ENCODE results near the gene PIK3R1. TPM values are rescaled to one million over a fixed set of nuclear protein-coding genes. Genes with fewer than 3 reads are reported as not detected.
A peak's percentile ranks its signal among the peaks of the same experiment; 100 is the strongest.

Gene PIK3R1
- total RNA-seq, 2 experiments from 2014 or later: 75.6 to 97.0 TPM

- H3K27me3 Mint-ChIP-seq: no peaks in the 10 kb centered on the region
- H3K4me3 Mint-ChIP-seq: peak overlapping the region; percentile 77
- peaks cover 89% of the 10 kb centered on the region for H3K4me1 Mint-ChIP-seq
- peak overlapping the region; percentile 94 for H3K27ac Mint-ChIP-seq
- CTCF ChIA-PET: interaction anchor here (0.8 to 1.7 kb wide), 8 partner anchors 11 to 173 kb away, joined by 3 to 5 read pairs (median 4); no protein-coding TSS in a partner anchor
- H3K9me3 Mint-ChIP-seq: no peaks in the 10 kb centered on the region
- DNase-seq: peak; percentile 64
- POLR2A ChIA-PET: no interaction called here
- peaks cover 48% of the 10 kb centered on the region for H3K36me3 Mint-ChIP-seq (ENCODE audit: low read depth)
Measured at GRCh38 chr5:68287976-68288706, 72.6 kb downstream of the PIK3R1 start.

- POLR2A ChIA-PET: no interaction called here
- CTCF ChIA-PET: interaction anchor here (0.8 to 1.7 kb wide), 6 partner anchors 10 to 134 kb away, joined by 3 to 4 read pairs (median 4); no protein-coding TSS in a partner anchor
- Mint-ChIP-seq H3K36me3 (ENCODE audit: low read depth) (peaks cover 46% of the 10 kb centered on the region), H3K4me1 (peaks cover 84% of the 10 kb centered on the region), H3K4me3 (peak overlapping the region; percentile 77), H3K9me3 (no peaks in the 10 kb centered on the region), H3K27me3 (no peaks in the 10 kb centered on the region), H3K27ac (peak overlapping the region; percentile 88)
- no peak for DNase-seq
Measured at GRCh38 chr5:68288707-68289134, 73.2 kb downstream of the PIK3R1 start.

GRCh38 chr5:68289498-68289897 is 73.9 kb downstream of the PIK3R1 start:
- ChIA-PET CTCF (no interaction called here), POLR2A (no interaction called here)
- H3K27me3 Mint-ChIP-seq: no peaks in the 10 kb centered on the region
- H3K9me3 Mint-ChIP-seq: no peaks in the 10 kb centered on the region
- peak overlapping the region; percentile 71 for H3K27ac Mint-ChIP-seq
- peaks cover 76% of the 10 kb centered on the region for H3K4me1 Mint-ChIP-seq
- H3K36me3 Mint-ChIP-seq (ENCODE audit: low read depth): peaks cover 46% of the 10 kb centered on the region
- no peak for DNase-seq
- H3K4me3 Mint-ChIP-seq: peak overlapping the region; percentile 77

GRCh38 chr5:68290260-68290674 is 74.7 kb downstream of the PIK3R1 start:
- Mint-ChIP-seq H3K4me1 (peaks cover 69% of the 10 kb centered on the region), H3K27ac (no peak overlapping the region), H3K9me3 (no peaks in the 10 kb centered on the region), H3K27me3 (no peaks in the 10 kb centered on the region), H3K4me3 (no peak overlapping the region), H3K36me3 (ENCODE audit: low read depth) (peaks cover 49% of the 10 kb centered on the region)
- POLR2A ChIA-PET: no interaction called here
- no peak for DNase-seq
- CTCF ChIA-PET: no interaction called here

- ChIA-PET POLR2A (no interaction called here), CTCF (no interaction called here)
- Mint-ChIP-seq H3K4me3 (no peak overlapping the region), H3K27me3 (no peaks in the 10 kb centered on the region), H3K9me3 (no peaks in the 10 kb centered on the region), H3K36me3 (ENCODE audit: low read depth) (peaks cover 50% of the 10 kb centered on the region), H3K27ac (no peak overlapping the region), H3K4me1 (peaks cover 63% of the 10 kb centered on the region)
- no peak for DNase-seq
Measured at GRCh38 chr5:68290847-68291246, 75.3 kb downstream of the PIK3R1 start.

- H3K4me1 Mint-ChIP-seq: peaks cover 49% of the 10 kb centered on the region
- H3K27me3 Mint-ChIP-seq: no peaks in the 10 kb centered on the region
- H3K9me3 Mint-ChIP-seq: no peaks in the 10 kb centered on the region
- H3K27ac Mint-ChIP-seq: peak overlapping the region; percentile 31
- POLR2A ChIA-PET: no interaction called here
- DNase-seq: no peak
- CTCF ChIA-PET: no interaction called here
- no peak overlapping the region for H3K4me3 Mint-ChIP-seq
- H3K36me3 Mint-ChIP-seq (ENCODE audit: low read depth): peaks cover 63% of the 10 kb centered on the region
Measured at GRCh38 chr5:68292316-68292715, 76.8 kb downstream of the PIK3R1 start.

- H3K9me3 Mint-ChIP-seq: no peaks in the 10 kb centered on the region
- DNase-seq: no peak
- H3K27me3 Mint-ChIP-seq: no peaks in the 10 kb centered on the region
- H3K4me3 Mint-ChIP-seq: no peak overlapping the region
- H3K27ac Mint-ChIP-seq: no peak overlapping the region
- peaks cover 21% of the 10 kb centered on the region for H3K4me1 Mint-ChIP-seq
- POLR2A ChIA-PET: no interaction called here
- CTCF ChIA-PET: interaction anchor here (1.3 kb wide), 1 partner anchor 9 kb away, joined by 4 read pairs; no protein-coding TSS in a partner anchor
- peaks cover 73% of the 10 kb centered on the region for H3K36me3 Mint-ChIP-seq (ENCODE audit: low read depth)
Measured at GRCh38 chr5:68295772-68296171, 80.2 kb downstream of the PIK3R1 start.

- no peaks in the 10 kb centered on the region for H3K9me3 Mint-ChIP-seq
- ChIA-PET POLR2A (no interaction called here), CTCF (interaction anchor here (0.8 to 1.2 kb wide), 3 partner anchors 10 to 83 kb away, joined by 3 to 4 read pairs (median 3); no protein-coding TSS in a partner anchor)
- H3K27me3 Mint-ChIP-seq: no peaks in the 10 kb centered on the region
- DNase-seq: no peak
- H3K4me1 Mint-ChIP-seq: peaks cover 16% of the 10 kb centered on the region
- peaks cover 73% of the 10 kb centered on the region for H3K36me3 Mint-ChIP-seq (ENCODE audit: low read depth)
- H3K27ac Mint-ChIP-seq: no peak overlapping the region
- no peak overlapping the region for H3K4me3 Mint-ChIP-seq
Measured at GRCh38 chr5:68296895-68297294, 81.3 kb downstream of the PIK3R1 start.

GRCh38 chr5:68297656-68298055 is 82.1 kb downstream of the PIK3R1 start:
- no peak overlapping the region for H3K4me3 Mint-ChIP-seq
- CTCF ChIA-PET: interaction anchor here (0.8 to 1.2 kb wide), 3 partner anchors 11 to 82 kb away, joined by 3 to 4 read pairs (median 3); no protein-coding TSS in a partner anchor
- H3K36me3 Mint-ChIP-seq (ENCODE audit: low read depth): peaks cover 72% of the 10 kb centered on the region
- no peak for DNase-seq
- peaks cover 11% of the 10 kb centered on the region for H3K4me1 Mint-ChIP-seq
- POLR2A ChIA-PET: no interaction called here
- no peaks in the 10 kb centered on the region for H3K9me3 Mint-ChIP-seq
- H3K27me3 Mint-ChIP-seq: no peaks in the 10 kb centered on the region
- no peak overlapping the region for H3K27ac Mint-ChIP-seq

- POLR2A ChIA-PET: interaction anchor here (0.6 kb wide), 1 partner anchor 167 kb away, joined by 3 read pairs; no protein-coding TSS in a partner anchor
- H3K27me3 Mint-ChIP-seq: no peaks in the 10 kb centered on the region
- no peaks in the 10 kb centered on the region for H3K9me3 Mint-ChIP-seq
- CTCF ChIA-PET: interaction anchor here (0.7 to 1.4 kb wide), 2 partner anchors 10 to 616 kb away, joined by 4 read pairs; no protein-coding TSS in a partner anchor
- H3K4me3 Mint-ChIP-seq: no peak overlapping the region
- no peak for DNase-seq
- H3K27ac Mint-ChIP-seq: no peak overlapping the region
- peaks cover 71% of the 10 kb centered on the region for H3K36me3 Mint-ChIP-seq (ENCODE audit: low read depth)
- peaks cover 15% of the 10 kb centered on the region for H3K4me1 Mint-ChIP-seq
Measured at GRCh38 chr5:68298479-68298878, 82.9 kb downstream of the PIK3R1 start.

- ChIA-PET POLR2A (no interaction called here), CTCF (interaction anchor here (0.7 to 1.4 kb wide), 2 partner anchors 11 to 615 kb away, joined by 4 read pairs; no protein-coding TSS in a partner anchor)
- no peak for DNase-seq
- Mint-ChIP-seq H3K27ac (no peak overlapping the region), H3K27me3 (no peaks in the 10 kb centered on the region), H3K9me3 (no peaks in the 10 kb centered on the region), H3K4me3 (no peak overlapping the region), H3K4me1 (peaks cover 15% of the 10 kb centered on the region), H3K36me3 (ENCODE audit: low read depth) (peaks cover 65% of the 10 kb centered on the region)
Measured at GRCh38 chr5:68299105-68299504, 83.5 kb downstream of the PIK3R1 start.

- DNase-seq: no peak
- Mint-ChIP-seq H3K9me3 (no peaks in the 10 kb centered on the region), H3K4me3 (no peak overlapping the region), H3K4me1 (peaks cover 15% of the 10 kb centered on the region), H3K27ac (no peak overlapping the region), H3K36me3 (ENCODE audit: low read depth) (peaks cover 61% of the 10 kb centered on the region), H3K27me3 (no peaks in the 10 kb centered on the region)
- ChIA-PET POLR2A (no interaction called here), CTCF (interaction anchor here (1.4 kb wide), 1 partner anchor 11 kb away, joined by 4 read pairs; no protein-coding TSS in a partner anchor)
Measured at GRCh38 chr5:68299575-68299974, 84.0 kb downstream of the PIK3R1 start.

GRCh38 chr5:68303038-68303738 is 87.6 kb downstream of the PIK3R1 start:
- H3K27me3 Mint-ChIP-seq: peaks cover 2% of the 10 kb centered on the region
- CTCF ChIA-PET: interaction anchor here (0.5 to 1.5 kb wide), 5 partner anchors 9 to 579 kb away, joined by 3 to 4 read pairs (median 3); no protein-coding TSS in a partner anchor
- peaks cover 29% of the 10 kb centered on the region for H3K36me3 Mint-ChIP-seq (ENCODE audit: low read depth)
- DNase-seq: no peak
- POLR2A ChIA-PET: no interaction called here
- H3K4me3 Mint-ChIP-seq: no peak overlapping the region
- H3K9me3 Mint-ChIP-seq: no peaks in the 10 kb centered on the region
- no peak overlapping the region for H3K27ac Mint-ChIP-seq
- H3K4me1 Mint-ChIP-seq: peaks cover 15% of the 10 kb centered on the region
